ENCODE measurements around the gene OBP2A. TPM values are rescaled to one million over a fixed set of nuclear protein-coding genes. Genes with fewer than 3 reads are reported as not detected.

OBP2A gene
- total and polyA plus RNA-seq, 2 of the 8 experiments (the other 6 are each of a cell fraction or from before 2014, with no cell fraction given): not detected

GRCh38 chr9:135504262-135505243 lies 41.4 kb upstream of the OBP2A start (continued):
- TF ChIP-seq RXRA (IDR thresholded peaks at IDR 0.05; ENCODE audit: insufficient read depth, low read depth, low read length) (no peak), EZH2 (IDR thresholded peaks at IDR 0.05; ENCODE audit: low read depth, low read length, severe bottlenecking) (no peak), BRCA1 (IDR thresholded peaks at IDR 0.05; ENCODE audit: low read depth, low read length) (no peak), EP300 (IDR thresholded peaks at IDR 0.05; ENCODE audit: borderline replicate concordance in 1 of 2, low read depth in 2 of 2, low read length in 2 of 2) (no peak), MAX (IDR thresholded peaks at IDR 0.05) (peak; percentile 50), ASH2L (IDR thresholded peaks at IDR 0.05; ENCODE audit: low read length) (no peak), KDM4A (IDR thresholded peaks at IDR 0.05; ENCODE audit: low read depth, low read length, severe bottlenecking) (no peak), RAD21 (IDR thresholded peaks at IDR 0.05 in 1 of 2, conservative IDR thresholded peaks at IDR 0.05 in 1 of 2; ENCODE audit: low read depth in 2 of 2, low read length in 2 of 2) (peak; percentile 47 to 68; a peak in 3 of 4 replicates), EGR1 (IDR thresholded peaks at IDR 0.05; ENCODE audit: borderline replicate concordance, low read depth, low read length) (no peak), CHD1 (IDR thresholded peaks at IDR 0.05; ENCODE audit: low read depth, low read length) (no peak), CTBP2 (IDR thresholded peaks at IDR 0.05; ENCODE audit: borderline replicate concordance, insufficient read depth, insufficient read length, low read length) (no peak)
- TF ChIP-seq, protein P1, sequence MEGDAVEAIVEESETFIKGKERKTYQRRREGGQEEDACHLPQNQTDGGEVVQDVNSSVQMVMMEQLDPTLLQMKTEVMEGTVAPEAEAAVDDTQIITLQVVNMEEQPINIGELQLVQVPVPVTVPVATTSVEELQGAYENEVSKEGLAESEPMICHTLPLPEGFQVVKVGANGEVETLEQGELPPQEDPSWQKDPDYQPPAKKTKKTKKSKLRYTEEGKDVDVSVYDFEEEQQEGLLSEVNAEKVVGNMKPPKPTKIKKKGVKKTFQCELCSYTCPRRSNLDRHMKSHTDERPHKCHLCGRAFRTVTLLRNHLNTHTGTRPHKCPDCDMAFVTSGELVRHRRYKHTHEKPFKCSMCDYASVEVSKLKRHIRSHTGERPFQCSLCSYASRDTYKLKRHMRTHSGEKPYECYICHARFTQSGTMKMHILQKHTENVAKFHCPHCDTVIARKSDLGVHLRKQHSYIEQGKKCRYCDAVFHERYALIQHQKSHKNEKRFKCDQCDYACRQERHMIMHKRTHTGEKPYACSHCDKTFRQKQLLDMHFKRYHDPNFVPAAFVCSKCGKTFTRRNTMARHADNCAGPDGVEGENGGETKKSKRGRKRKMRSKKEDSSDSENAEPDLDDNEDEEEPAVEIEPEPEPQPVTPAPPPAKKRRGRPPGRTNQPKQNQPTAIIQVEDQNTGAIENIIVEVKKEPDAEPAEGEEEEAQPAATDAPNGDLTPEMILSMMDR (IDR thresholded peaks at IDR 0.05; ENCODE audit: control extremely low read depth in 1 of 3, insufficient read depth in 1 of 3, low read depth in 1 of 3, low read length in 3 of 3): peak in 2 of 3 experiments; percentile 70 to 92; a peak in 3 of 4 replicates

Measured in H1 (cell line).